GM20431 (cell line): ENCODE results near the gene SRSF1.
"Not testable (repeated sequence)": the region's sequence is repeated elsewhere in the genome, so short reads cannot be mapped to it uniquely, and the experiment has no call there.

ENCODE experiments used
- in situ Hi-C: fragments of 300-500 bp; cut with MseI, MboI; formaldehyde crosslinking; loops from one replicate; pipeline ENCODE4 v1.15.0; 2020; ENCODE audit warnings: low sequenced_read_pairs; ENCODE audit not compliant: unreplicated experiment

The SRSF1 gene

GRCh38 chr17:57993471-57994365 is 13.3 kb downstream of the SRSF1 start:
- in situ Hi-C loops = loop anchor here (10.0 kb wide), 1 partner anchor 139 kb away; the partner anchor contains the start of gene MRPS23

- in situ Hi-C loops = loop anchor here (10.0 kb wide), 1 partner anchor 137 kb away; the partner anchor contains the start of gene MRPS23
These were observed 15.5 kb downstream of the SRSF1 start for GRCh38 chr17:57991537-57991936.

GRCh38 chr17:57990037-57990436 is 17.0 kb downstream of the SRSF1 start:
- in situ Hi-C loops = loop anchor here (10.0 kb wide), 1 partner anchor 135 kb away; the partner anchor contains the start of gene MRPS23

- in situ Hi-C loops = no loop called here
These were observed 18.5 kb downstream of the SRSF1 start for GRCh38 chr17:57988301-57989250.

GRCh38 chr17:57987581-57988300 is 19.3 kb downstream of the SRSF1 start, which contains the start of gene VEZF1:
Gene VEZF1 (minus strand): TSS chr17:57988254. CDS start chr17:57988111, 143 bp downstream.
- in situ Hi-C loops = no loop called here

- in situ Hi-C loops = no loop called here
These were observed 20.0 kb downstream of the SRSF1 start for GRCh38 chr17:57986841-57987580.

GRCh38 chr17:57985675-57985974 is 21.4 kb downstream of the SRSF1 start:
- in situ Hi-C loops = no loop called here

GRCh38 chr17:57984936-57985674 is 21.9 kb downstream of the SRSF1 start:
- in situ Hi-C loops = no loop called here

- in situ Hi-C loops = no loop called here
These were observed 22.7 kb downstream of the SRSF1 start for GRCh38 chr17:57984261-57984890.

- in situ Hi-C loops = no loop called here
These were observed 23.6 kb downstream of the SRSF1 start for GRCh38 chr17:57983446-57983845.

GRCh38 chr17:57982452-57983170 is 24.4 kb downstream of the SRSF1 start:
- in situ Hi-C loops = no loop called here

GRCh38 chr17:57980522-57980921 is 26.5 kb downstream of the SRSF1 start:
- in situ Hi-C loops = no loop called here

GRCh38 chr17:57979076-57979475 is 28.0 kb downstream of the SRSF1 start:
- in situ Hi-C loops = no loop called here

- in situ Hi-C loops = no loop called here
These were observed 30.5 kb downstream of the SRSF1 start for GRCh38 chr17:57976594-57976993.

- in situ Hi-C loops = no loop called here
These were observed 32.0 kb downstream of the SRSF1 start for GRCh38 chr17:57975044-57975443.

GRCh38 chr17:57974053-57974824 is 32.8 kb downstream of the SRSF1 start:
- in situ Hi-C loops = not testable (repeated sequence)

- in situ Hi-C loops = no loop called here
These were observed 34.9 kb downstream of the SRSF1 start for GRCh38 chr17:57972151-57972550.
